OCI-M2 (cell line): Measurements from ENCODE around the gene TMEM131.
A peak's percentile ranks its signal among the peaks of the same experiment; 100 is the strongest.
"Not testable (repeated sequence)": the region's sequence is repeated elsewhere in the genome, so short reads cannot be mapped to it uniquely, and the experiment has no call there.

Experiments used
- DNase-seq: peaks from one replicate; lab custom pipeline; 2025; ENCODE audit not compliant: unreplicated experiment; lab: John Stamatoyannopoulos, UW

The TMEM131 gene, protein sequence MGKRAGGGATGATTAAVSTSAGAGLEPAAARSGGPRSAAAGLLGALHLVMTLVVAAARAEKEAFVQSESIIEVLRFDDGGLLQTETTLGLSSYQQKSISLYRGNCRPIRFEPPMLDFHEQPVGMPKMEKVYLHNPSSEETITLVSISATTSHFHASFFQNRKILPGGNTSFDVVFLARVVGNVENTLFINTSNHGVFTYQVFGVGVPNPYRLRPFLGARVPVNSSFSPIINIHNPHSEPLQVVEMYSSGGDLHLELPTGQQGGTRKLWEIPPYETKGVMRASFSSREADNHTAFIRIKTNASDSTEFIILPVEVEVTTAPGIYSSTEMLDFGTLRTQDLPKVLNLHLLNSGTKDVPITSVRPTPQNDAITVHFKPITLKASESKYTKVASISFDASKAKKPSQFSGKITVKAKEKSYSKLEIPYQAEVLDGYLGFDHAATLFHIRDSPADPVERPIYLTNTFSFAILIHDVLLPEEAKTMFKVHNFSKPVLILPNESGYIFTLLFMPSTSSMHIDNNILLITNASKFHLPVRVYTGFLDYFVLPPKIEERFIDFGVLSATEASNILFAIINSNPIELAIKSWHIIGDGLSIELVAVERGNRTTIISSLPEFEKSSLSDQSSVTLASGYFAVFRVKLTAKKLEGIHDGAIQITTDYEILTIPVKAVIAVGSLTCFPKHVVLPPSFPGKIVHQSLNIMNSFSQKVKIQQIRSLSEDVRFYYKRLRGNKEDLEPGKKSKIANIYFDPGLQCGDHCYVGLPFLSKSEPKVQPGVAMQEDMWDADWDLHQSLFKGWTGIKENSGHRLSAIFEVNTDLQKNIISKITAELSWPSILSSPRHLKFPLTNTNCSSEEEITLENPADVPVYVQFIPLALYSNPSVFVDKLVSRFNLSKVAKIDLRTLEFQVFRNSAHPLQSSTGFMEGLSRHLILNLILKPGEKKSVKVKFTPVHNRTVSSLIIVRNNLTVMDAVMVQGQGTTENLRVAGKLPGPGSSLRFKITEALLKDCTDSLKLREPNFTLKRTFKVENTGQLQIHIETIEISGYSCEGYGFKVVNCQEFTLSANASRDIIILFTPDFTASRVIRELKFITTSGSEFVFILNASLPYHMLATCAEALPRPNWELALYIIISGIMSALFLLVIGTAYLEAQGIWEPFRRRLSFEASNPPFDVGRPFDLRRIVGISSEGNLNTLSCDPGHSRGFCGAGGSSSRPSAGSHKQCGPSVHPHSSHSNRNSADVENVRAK (N-terminal part only)

DNA sequence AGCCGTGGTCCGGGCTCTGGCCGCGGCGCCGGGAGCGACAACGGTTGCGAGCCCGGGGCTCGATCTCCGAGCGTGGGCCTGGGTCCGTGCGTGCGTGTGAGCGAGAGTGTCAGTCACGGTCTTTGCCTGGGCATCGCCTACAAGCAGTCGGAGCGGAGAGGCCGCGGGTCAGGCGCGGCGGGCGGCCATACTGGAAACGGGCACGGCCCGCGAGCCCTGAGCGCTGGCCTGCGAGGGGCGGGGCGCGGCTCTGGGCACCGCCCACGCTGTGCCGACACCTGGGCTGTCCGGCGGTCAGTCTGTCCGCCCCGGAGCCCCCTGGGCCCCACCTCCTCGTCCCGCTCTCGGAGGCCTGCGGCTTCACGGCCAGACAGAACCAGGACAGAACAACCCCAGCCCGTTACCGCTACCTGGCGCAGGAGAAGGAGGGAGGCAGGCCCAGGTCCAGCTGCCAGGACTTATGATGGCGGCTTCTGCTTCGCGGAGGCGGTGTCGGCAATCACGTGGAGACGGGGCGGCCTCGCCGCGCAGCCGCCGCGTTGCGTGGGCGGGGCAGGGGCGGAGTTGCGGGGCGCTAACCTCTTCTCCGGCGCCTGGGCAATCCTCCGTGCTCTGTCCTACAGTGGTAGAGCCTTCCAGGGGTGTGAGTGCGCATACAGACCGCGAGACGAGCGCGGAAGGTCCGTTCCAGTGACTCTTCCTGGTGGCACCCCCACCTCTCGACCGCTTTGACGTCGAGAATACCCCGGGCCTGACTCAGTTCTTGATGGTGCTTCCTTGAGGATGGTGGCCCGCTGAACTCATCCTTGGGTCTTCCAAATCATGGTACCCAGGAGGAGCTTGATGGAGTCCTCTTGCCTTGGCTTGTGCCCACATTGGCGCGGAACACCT, at the start of gene TMEM131:
Gene TMEM131 (minus strand): TSS at position 215 of the 891 bp plus-strand sequence. CDS start 286 bp downstream, outside the sequence.
- peak; percentile 71 for DNase-seq

DNA sequence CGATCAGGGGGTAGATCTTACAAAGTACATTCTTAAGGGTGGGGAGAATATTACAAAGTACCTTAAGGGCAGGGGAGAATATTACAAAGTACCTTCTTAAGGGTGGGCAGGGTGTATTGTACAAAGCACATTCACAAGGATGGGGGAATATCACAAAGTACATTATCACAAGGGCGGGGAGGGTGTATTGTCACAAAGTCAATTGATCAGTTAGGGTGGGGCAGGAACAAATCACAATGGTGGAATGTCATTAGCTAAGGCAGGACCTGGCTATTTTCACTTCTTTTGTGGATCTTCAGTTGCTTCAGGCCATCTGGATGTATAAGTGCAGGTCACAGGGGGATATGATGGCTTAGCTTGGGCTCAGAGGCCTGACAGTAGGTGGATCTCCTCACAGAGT, 49.0 kb upstream of the TMEM131 start:
- DNase-seq: not testable (repeated sequence)

DNA sequence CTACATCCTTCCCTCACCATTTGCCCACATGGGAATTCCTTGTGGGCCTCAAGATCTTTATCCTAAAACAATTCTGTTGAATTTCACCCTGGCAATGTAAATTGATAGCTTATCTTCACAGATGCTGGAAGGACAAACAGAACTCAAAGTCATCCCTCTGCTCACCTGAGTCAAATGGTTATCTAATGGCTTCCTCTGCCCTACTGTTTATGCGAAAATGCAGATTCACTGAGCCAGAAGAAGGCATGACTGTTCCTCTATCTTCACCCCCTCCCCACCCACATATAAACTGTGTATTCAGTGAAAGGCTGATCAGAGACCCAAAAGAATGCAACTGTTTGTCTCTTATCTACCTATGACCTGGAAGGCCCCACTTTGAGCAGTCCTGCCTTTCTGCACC, 47.4 kb upstream of the TMEM131 start:
- DNase-seq: no peak

DNA sequence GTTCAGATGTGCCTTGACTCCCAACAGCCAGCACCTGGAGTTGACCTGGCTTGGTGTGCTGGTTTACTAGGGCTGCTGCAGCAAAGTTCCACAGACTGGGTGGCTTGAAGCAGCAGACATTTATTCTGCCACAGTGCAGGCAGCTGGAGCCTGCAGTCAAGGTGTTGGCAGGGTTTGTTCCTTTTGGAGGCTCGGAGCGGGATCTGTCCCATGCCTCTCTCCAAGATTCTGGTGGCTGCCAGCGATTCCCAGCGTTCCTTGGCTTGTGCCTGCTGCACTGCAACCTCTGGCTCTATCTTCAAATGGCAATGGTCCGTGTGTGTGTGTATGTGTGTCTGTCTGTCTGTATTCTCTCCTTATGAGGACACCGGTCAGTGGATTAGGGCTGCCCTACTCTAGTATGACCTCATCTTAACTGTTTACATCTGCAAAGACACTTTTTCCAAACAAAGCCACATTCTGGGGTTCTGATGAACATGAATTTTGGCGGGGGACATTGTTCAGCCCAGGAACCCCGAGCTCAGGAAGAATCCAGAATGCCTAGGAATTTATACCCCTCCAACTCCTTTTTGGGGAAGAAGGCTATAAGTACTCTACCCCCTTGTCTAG, 44.7 kb upstream of the TMEM131 start:
- DNase-seq: no peak

DNA sequence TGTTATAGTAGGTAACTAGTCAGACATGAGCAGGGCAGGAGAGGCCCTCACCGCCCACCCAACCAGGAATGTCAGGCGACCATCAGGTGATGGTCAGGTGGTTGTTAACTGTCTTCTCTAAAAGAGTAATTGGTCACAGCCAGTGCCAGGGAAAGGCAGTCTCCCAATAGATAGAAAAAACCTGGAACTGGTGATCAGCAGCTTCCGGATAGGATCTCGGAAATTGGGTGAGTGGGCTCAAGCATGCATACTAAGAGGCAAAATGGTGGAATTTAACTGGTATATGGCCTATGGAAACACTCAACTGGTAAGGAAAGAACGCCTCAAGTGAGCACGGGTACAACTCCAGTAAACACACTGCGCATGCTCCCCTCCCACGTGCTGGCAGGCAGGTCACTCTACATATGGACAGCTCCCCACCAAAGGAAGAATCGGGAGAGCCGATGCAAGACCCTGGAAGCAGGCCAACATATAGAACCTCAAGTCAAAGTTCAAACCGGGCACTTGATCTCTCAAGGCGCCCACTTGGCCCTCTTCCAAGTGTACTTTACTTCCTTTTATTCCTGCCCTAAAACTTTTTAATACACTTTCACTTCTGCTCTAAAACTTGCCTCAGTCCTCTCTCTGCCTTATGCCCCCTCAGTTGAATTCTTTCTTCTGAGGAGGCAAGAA, 43.5 kb upstream of the TMEM131 start:
- DNase-seq: no peak

DNA sequence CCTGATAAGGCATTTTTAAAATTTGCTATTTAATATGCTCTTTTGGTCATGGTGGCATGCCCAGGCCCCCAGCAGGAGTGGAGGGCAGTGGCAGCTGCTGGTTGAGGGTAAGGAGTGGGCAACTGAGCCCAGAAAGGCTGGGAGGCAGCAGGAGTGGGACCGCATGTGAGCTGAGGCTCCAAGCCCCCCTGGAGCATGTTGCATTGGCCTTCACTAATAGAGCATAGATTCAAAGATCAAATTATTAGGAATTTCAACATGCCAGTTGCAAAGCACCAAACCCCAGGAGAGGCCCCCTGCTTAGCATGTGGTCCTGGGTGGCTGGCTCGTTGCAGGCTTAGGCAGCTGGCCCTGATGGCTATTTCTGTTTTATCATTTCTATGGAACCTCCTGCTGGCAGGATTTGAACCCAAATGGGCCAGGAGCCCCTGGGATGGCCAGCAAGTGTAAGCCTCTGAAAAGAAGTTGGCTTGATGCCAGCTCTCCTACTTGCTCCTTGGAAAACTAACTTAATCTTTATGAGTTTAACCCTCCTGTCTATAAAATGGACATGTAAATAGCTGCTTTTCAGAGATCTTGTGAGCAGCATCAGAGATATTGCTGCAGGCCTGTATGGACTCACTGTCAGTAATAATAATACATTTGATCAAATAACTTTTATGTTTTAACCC, 42.1 kb upstream of the TMEM131 start:
- no peak for DNase-seq

DNA sequence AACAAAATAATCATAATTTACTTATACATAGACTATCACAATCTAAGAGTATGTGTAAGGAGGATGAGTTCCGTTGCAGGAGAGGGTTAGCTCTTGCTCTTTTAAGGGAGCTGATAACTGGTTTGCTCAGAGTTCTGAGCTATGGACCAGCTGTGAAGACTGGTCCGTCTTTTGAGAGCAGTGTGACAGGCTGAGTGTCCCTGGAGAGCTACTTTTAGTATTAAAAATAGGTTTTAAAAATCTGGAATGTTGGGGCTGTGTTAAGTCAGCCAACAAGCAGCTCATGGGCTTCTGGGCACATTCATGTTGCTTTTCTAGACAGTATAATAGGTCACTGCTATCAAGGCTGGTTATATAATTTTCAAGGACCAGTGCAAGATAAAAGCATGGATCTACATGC, 41.5 kb upstream of the TMEM131 start:
- no peak for DNase-seq

DNA sequence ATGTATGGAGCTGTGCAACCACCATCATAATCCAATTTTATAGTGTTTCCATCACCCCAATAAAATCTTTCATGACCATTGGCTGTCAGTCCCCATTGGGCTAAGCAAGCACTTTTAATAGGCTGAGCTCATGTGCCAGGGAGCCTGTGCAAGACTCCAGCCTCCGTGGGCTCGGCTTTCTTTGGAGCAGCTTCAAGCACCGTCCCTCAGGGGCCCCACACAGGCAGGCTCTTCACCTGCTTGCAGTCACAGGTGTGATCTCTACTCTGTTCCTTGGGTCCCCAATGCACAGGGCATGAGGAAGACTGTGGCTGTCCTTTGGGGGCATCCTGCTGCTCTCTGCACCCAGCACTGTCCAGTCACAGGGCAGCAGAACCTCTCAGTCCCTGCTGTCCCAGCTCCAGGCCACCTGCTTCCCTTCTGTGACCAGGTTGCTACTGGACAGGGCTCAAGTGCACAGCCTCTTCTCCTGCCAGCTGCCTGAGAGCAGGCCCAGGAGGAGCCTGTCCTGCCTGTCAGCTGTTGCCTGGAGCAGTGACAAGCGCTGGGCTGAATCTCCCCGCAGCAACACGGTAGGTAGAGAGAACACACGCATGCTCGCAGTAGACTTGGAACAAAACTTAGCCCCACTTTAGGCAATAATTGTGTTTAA, 40.7 kb upstream of the TMEM131 start:
- no peak for DNase-seq

DNA sequence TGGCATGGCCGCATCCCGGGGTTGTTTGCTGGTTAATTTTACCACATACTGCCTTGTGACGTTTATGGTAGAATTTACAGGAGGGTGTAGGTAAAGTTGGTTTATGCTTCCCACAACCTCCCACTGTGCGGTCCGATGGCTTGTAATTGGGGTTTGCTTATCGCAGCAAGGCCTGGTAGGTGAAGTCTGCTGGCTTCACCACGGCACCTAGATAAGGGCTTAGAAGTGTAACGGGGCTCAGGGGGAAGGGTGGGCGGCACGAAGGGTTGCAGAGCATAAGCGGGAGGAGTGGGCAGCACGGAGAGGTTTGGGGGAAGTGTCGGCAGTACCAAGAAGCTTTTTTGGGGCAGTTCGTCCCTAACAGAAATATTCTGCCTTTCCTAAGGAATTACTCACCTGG, 39.0 kb upstream of the TMEM131 start:
- DNase-seq: no peak

DNA sequence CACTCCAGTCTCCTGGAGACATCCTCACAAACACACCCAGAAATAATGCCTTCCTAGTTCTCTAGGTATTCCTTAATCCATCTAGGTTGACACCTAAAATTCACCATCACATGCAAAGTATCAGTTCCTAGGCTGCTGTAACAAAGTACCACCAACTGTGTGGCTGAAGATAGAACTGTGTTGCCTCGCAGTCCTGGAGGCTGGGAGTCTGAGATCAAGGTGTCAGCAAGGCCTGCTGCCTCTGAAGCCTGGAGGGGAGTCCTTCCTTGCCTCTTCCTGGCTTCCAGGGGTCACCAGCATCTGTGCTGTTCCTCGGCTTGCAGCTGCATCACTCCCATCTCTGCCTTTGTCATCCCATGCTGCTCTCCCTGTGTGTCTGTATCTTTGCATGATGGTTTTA, 36.3 kb upstream of the TMEM131 start:
- no peak for DNase-seq

DNA sequence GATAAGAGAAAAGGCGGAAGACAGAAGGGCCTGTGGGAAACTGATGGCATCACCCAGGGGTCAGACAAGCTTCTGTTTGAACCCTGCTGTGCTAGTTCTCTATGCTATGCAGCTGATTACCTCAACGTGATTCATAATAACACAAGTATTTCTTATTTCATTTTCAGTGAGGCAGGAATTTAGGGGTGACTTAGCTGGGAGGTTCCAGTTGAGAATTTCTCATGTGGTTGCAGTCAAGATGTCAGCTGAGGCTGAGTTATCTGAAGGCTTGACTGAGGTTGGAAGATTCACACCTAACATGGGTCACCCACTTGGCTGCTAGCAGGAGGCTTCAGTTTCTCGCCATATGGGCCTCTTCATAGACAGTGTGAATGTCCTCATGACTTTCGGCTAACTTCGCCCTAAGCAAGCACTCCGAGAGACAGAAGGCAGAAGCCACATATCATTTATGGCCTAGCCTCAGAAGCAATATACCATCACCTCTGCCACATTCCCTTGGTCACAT, 34.0 kb upstream of the TMEM131 start:
- no peak for DNase-seq

DNA sequence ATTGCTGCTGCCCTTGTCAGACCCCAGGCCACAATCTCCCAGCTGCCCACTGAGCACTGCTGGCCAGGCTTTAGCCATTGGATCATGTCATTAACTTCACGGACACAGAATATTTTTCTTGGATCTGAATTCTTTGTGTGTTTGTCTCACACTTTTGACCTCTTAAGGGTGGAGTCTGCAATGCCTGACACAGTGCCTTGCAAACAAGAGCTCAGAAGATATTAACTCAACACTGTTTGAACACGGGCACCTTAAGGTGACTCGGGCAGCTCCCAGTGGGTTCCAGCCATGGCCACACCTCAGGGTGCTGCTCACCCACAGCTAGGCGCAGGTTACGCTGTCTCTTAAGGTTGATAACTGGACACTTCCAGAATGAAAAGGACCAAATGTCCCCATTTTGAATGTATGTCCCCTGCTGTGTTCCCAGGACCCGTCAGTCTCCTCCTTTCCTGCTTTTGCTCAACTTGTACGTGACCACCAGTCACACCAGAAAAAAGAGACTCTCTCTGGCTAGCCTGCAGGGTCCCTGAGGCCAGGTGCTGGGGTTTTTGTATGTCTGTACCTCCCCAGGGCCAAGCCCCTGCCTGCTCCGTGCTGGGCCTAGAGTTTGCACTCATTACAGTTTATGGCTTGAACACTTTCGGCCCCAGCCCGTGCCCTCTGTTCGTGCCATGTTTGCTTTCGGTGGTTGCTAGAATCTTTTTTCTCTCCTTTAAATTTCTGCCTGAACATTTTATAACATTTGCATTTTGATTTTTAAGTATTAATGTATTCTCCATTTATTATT, 33.4 kb upstream of the TMEM131 start:
- no peak for DNase-seq

DNA sequence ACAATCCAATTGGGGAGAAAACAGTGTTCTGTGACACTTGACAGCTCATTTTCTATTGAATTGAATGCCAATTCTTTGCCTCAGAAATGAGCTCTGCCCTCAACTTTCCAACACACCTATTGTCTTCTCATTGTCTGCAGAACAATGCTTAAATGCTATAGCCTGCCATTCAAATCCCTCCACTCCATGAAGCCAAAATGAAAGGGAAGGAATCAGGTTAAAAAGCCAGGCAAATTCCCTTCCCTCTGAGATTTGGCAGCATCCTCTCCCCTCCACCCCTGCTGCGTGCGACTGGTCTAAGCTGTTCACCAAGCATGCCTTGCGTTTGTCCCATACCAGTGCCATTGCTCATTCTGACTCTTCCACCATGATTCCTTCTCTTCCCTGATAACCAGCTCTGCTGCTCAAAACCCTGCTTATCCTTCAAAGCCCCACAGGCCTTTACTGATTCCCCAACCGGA, 32.4 kb upstream of the TMEM131 start:
- no peak for DNase-seq

DNA sequence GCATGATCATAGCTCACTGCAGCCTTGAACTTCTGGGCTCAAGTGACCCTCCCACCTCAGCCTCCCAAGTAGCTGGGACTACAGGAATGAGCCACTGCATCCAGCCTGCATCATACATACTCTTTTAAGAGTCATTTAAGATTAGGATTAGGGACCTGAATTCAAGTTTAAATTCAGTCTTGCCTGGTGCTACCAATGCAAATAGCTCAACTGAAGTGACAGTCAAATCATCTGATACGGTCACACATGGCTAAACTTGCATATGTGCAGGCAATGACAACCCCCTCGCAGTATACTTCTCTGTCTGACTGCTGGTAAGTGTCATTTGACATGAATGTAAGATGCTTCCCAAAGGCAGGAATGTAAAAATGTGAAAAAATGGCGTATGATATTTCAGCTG, 31.8 kb upstream of the TMEM131 start:
- DNase-seq: no peak

DNA sequence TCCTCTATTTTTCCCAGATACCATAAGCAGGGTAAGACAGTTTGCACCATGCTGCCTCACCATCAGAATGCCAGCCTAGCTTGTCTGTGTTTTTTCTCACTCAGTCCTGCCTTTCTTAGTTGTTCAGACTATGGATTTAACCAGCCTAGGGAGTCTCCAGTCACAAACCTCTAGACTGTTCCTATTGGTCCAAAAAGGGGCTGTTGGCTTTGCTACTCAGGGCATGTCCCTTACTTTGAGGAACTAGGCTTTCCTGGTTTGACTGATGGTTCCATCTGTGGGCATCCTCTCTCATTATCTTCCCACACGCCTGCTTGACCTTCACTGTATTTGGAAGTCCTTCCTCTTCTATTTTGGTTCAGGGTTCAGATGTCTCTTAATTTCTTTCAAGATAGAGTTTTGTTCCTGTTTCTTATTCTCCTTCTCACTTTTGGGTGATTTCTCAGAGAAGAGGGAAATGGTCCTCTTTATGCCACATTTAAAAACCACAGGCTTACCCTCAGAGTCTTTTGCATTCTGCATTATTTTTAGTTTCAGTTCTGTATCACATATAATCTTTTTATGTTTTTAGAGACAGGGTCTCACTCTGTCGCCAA, 31.3 kb upstream of the TMEM131 start:
- DNase-seq: no peak

DNA sequence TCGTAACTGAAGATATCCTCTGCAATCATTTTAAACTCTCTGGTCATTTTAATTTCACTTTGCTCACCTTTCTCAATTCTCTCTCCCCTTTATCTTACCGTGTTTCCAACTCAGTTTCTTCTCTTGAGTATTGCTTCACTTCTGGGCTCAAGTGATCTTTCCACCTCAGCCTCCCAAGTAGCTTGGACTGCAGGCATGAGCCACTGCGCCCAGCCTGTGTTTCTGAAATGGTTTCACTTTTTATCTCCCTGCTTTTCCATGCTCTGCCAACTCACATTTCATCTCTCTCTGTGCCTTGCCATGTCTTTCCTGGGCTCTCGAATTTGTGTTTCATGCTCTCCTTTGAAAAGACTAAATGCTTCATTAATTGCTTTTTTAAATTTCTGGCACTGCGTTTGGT, 30.5 kb upstream of the TMEM131 start:
- DNase-seq: no peak

DNA sequence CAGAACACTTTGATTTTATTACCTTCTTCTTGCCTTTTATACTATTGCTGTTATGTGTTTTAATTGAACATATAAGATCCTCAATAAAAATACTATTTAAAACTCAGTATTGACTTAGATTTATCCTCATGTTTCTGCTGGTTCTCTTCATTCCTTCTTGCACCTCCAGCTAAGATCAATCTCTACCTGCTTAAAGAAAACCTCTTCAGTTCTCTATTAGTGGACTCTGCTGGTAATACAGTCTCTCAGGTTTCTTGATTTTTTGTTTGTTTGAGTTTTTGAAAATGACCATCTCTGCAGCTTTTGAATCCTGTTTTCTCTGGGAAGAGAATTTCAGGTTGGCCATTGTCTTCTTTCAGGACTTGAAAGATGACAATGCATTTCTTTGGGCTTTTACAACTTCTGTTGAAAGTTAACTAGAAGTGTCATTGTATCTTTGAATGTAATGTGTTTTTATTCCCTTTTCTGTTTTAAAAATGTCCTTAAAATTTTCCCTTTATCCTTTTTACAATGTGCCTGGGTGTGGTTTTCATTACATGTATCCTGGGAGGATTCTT, 29.8 kb upstream of the TMEM131 start:
- DNase-seq: no peak
